Choroid plexus epithelial cell (primary cell): ENCODE measurements around the gene TSSK2.

Experiments
- DNase-seq: peaks from one replicate; pipeline ENCODE4 v3.0.0-alpha.2; 2010; ENCODE audit warnings: low read depth
- H3K4me3 ChIP-seq: 2 replicates; pipeline ENCODE4 v1.5.1; 2011; ENCODE audit warnings: low read depth, mild to moderate bottlenecking, control low read depth, low read length, moderate library complexity
- TF ChIP-seq, protein P1 (sequence below): conservative IDR thresholded peaks from 2 replicates; pipeline ENCODE4 v1.5.1; 2011; ENCODE audit warnings: low read depth, mild to moderate bottlenecking, control low read depth, inconsistent platforms, low read length, moderate library complexity

The TSSK2 gene

GRCh38 chr22:19143212-19143611, 12.1 kb downstream of the TSSK2 start:
- peak overlapping the region; percentile 8 for H3K4me3 ChIP-seq
- TF ChIP-seq, protein P1, sequence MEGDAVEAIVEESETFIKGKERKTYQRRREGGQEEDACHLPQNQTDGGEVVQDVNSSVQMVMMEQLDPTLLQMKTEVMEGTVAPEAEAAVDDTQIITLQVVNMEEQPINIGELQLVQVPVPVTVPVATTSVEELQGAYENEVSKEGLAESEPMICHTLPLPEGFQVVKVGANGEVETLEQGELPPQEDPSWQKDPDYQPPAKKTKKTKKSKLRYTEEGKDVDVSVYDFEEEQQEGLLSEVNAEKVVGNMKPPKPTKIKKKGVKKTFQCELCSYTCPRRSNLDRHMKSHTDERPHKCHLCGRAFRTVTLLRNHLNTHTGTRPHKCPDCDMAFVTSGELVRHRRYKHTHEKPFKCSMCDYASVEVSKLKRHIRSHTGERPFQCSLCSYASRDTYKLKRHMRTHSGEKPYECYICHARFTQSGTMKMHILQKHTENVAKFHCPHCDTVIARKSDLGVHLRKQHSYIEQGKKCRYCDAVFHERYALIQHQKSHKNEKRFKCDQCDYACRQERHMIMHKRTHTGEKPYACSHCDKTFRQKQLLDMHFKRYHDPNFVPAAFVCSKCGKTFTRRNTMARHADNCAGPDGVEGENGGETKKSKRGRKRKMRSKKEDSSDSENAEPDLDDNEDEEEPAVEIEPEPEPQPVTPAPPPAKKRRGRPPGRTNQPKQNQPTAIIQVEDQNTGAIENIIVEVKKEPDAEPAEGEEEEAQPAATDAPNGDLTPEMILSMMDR = no peak
- no peak for DNase-seq

DNA sequence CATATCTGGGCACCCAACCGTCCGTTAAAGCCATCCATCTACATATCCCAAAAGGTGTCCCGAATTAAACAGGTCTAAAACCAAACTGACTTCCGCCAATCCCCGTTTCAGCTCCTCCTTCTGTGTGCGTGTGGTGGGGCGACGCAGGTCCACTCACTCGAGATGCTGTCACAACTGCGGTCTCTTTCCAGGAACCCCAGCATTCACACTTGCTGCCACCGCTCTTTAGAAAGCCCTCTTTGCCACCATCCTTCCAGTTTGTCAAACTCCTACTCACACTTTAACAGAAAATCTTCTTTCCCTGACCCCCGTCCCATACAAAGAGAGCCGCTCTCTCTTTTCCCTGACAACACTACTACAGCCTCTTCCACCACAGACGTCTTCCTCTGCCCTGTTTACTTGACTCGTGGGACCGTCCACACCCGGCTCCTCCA, 12.9 kb downstream of the TSSK2 start:
- H3K4me3 ChIP-seq = peak overlapping the region; percentile 98
- DNase-seq = peak; percentile 20
- TF ChIP-seq, protein P1 = no peak

DNA sequence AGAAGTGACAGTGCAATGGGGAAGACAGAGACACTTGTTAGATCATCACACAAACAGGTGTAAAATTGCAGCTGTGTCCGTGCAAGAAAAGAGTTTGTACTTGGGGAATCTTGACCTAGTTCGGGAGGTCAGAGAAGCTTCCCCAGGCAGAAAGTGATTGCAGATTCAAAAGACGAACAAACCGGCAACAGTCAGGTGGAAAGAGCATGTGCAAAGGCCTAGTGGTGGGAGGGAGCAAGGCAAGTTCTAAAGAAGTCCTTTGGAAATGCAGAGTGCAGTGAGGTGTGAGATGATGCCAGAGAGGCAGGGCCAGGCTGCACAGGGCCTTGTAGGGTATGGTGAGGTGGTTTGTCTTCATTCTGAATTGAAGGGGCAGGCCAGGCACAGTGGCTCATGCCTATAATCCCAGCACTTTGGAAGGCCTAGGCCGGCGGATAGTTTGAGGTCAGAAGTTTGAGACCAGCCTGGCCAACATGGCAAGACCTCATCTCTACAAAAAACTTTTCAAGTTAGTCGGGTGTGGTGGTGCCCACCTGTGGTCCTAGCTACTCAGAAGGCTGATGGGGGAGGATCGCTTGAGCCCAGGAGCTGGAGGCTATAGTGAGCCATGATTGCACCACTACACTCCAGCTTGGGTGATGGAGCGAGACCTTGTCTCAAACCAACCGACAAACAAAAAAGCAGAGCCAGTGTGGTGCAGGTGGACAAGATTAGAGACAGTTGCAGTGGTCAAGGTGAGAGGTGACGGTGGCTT, 15.3 kb downstream of the TSSK2 start:
- no peak for DNase-seq
- TF ChIP-seq, protein P1 = no peak
- H3K4me3 ChIP-seq = no peak overlapping the region

DNA sequence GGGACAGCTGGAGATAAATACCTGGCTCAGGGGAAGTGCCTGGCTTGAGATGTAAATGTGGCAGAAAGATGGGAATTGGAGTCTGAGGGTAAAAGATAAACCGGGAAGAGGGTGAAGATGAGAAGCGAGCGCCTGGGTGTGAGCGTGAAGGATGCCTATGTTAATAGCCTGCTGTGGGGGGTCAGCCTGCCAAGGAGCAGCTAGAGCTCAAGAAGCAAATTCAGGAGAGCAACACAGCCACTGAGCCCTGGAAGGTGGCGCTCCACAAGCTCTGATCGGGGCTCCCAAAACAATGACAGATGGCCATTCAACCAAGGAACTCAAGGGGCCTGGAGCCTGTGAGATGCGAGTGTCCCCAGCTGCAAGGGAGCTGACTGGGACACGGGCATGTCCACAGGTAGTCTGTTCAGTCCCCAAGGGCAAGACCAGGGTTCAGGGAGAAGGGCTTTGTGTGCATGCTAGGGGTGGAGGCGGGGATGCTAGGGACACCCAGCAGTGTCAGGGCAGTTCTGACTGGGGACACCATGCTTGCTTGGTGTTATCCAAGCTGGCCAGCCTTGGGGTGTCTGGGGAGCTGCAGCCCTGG, 16.2 kb downstream of the TSSK2 start:
- no peak for DNase-seq

DNA sequence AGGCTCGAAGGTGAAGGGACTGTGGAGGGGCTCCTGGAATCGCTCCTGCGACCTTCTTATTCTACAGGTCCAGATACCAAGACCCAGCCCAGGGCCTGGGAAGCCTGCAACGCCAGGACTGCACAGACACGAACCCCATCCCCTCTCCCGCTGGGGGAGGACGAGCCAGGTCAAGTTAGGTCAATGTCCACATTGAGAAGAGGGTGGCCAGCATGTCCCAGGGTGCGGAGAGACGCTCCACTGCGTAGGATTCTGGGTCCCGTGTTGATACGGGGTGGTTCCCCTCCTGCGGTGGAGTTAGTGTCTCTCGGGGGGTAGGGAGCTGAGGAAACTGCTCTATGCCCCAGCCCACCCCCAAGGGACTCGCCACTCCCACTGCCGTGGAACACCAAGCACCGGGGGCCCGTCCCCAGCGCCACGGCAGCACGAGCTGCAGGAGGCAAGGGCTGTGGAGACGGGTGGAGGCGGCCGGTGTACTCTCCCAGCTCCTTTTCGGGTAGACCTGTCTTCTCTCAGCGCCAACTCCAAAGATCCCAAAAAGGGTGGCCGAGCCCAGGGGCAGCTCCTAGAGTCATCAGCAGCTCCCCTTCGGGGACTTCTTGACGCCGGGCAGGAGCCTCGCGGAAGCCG, 17.4 kb downstream of the TSSK2 start:
- no peak for DNase-seq
- TF ChIP-seq, protein P1 = no peak
- no peak overlapping the region for H3K4me3 ChIP-seq

More for the DNA sequence above, 16.2 kb downstream of the TSSK2 start:
- TF ChIP-seq, protein P1 = no peak
- no peak overlapping the region for H3K4me3 ChIP-seq

- TF ChIP-seq, protein P1 = no peak
- no peak for DNase-seq
- no peak overlapping the region for H3K4me3 ChIP-seq
These were observed 18.2 kb downstream of the TSSK2 start for GRCh38 chr22:19149047-19149883.
